Hepatocyte (in vitro differentiated cells): ENCODE measurements around the gene USP3. TPM values are rescaled to one million over a fixed set of nuclear protein-coding genes. Genes with fewer than 3 reads are reported as not detected.

Experiments
- DNase-seq: peaks from one replicate; pipeline ENCODE4 v3.0.0-alpha.2; 2016; ENCODE audit warnings: low spot score
- H2AFZ ChIP-seq: fragments of 200-600 bp; sonication (generic); 2 replicates; pipeline ENCODE4 v1.6.0; 2016; ENCODE audit warnings: antibody characterized with exemption, mild to moderate bottlenecking
- H3K27ac ChIP-seq: fragments of 200-600 bp; sonication (generic); 2 replicates; pipeline ENCODE4 v1.5.1; 2016; ENCODE audit warnings: mild to moderate bottlenecking
- H3K27me3 ChIP-seq: fragments of 200-600 bp; sonication (generic); 2 replicates; pipeline ENCODE4 v1.6.1; 2016
- H3K36me3 ChIP-seq: fragments of 200-600 bp; sonication (generic); replicated peaks from 2 replicates; pipeline ENCODE4 v1.5.1; 2016; ENCODE audit warnings: low read depth; ENCODE audit not compliant: insufficient read depth
- H3K4me1 ChIP-seq: fragments of 200-600 bp; sonication (generic); 2 replicates; pipeline ENCODE4 v1.5.1; 2016; ENCODE audit warnings: mild to moderate bottlenecking, moderate library complexity; ENCODE audit not compliant: insufficient read depth
- H3K4me2 ChIP-seq: fragments of 200-600 bp; sonication (generic); 2 replicates; pipeline ENCODE4 v1.6.0; 2016
- H3K4me3 ChIP-seq: fragments of 200-600 bp; sonication (generic); 2 replicates; pipeline ENCODE4 v1.5.1; 2016; ENCODE audit warnings: mild to moderate bottlenecking
- H3K79me2 ChIP-seq: fragments of 200-600 bp; sonication (generic); 2 replicates; pipeline ENCODE4 v1.6.0; 2017; ENCODE audit warnings: mild to moderate bottlenecking
- H3K9me2 ChIP-seq: fragments of 200-600 bp; sonication (generic); replicated peaks from 2 replicates; pipeline ENCODE4 v1.6.0; 2017; ENCODE audit warnings: mild to moderate bottlenecking; ENCODE audit not compliant: insufficient read depth
- H3K9me3 ChIP-seq: fragments of 200-600 bp; sonication (generic); 2 replicates; pipeline ENCODE4 v1.5.1; 2016; ENCODE audit warnings: low read depth, mild to moderate bottlenecking
- H4K20me1 ChIP-seq: fragments of 200-600 bp; sonication (generic); 2 replicates; pipeline ENCODE4 v1.6.0; 2016; ENCODE audit warnings: mild to moderate bottlenecking; ENCODE audit not compliant: insufficient read depth, poor library complexity, severe bottlenecking
- CTCF ChIP-seq: fragments of 200-600 bp; sonication (generic); IDR thresholded peaks from 2 replicates; pipeline ENCODE4 v1.5.1; 2016; ENCODE audit warnings: antibody characterized with exemption, mild to moderate bottlenecking; ENCODE audit not compliant: poor library complexity
- EZH2phosphoT487 ChIP-seq: fragments of 200-600 bp; sonication (generic); IDR thresholded peaks from one replicate; pipeline ENCODE4 v1.6.1; 2018; ENCODE audit warnings: antibody characterized with exemption, mild to moderate bottlenecking, low read depth, moderate library complexity; ENCODE audit not compliant: unreplicated experiment, severe bottlenecking
- WGBS: methylation state at CpG from one replicate; pipeline ENCODE4 v1.1.6; 2016; ENCODE audit warnings: low lambda C conversion rate; ENCODE audit errors: missing lambda C conversion rate; 5-methylcytosine and 5-hydroxymethylcytosine counted together
- polyA plus RNA-seq: library from polyadenylated mRNA; unstranded; fragments of >200 nt; fragmentation: Nextera tagmentation; extraction: Ambion mirVana; gene quantifications from 2 replicates; pipeline ENCODE4 v1.2.1, GENCODE V29; 2016
- total RNA-seq: library from RNA; depleted of rRNA; stranded (reverse); fragments of >200 nt; gene quantifications from 2 replicates; pipeline ENCODE4 v1.2.3, GENCODE V29; 2014

Gene USP3
- total and polyA plus RNA-seq, 2 experiments from 2014 or later: 30.5 to 61.2 TPM

DNA sequence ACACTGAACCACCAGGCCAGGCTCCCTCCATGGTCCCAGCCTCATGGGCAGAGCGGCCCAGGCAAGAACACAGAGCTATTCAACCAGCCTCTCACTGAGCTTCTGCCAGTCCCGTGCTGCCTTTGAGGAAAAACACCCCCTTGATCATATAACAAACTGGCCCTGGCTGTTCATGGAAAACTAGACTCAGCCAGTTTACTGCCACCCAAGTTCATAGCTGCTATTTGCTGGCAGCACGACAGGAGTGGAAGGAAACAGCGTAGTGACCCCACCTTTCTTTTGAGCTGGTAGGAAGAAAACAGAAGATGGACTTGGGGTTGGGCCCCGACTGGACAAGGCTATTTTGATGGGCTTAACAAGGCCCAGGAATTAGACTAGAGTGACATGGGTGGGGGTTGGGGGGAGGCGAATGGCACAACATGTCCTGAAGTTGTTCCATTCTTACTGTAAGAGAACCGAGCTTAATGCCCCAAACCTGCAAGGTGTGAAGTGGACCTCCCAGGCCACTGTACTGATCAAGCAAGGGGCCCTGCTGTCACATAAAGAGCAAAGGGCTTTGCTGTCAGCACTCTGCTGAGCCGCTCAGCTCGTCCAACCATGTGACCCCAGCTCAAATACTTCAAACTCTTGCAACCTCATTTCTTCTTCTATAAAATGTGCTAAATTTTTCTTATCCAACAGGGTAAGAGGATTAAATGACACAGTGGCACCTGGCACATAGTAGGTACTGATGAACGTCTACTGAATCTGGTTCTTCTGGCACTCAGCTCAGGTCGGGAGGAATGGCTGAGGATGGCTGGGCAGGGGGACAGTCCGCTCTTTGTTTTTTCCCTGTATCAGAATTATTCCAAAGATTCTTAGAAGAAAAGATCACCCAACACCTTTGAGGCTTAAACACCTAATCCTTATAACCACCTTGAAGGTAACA lies 94.3 kb downstream of the USP3 start:
- Histone ChIP-seq H3K4me1 (peaks cover 41% of the 10 kb centered on the region), H3K36me3 (no peaks in the 10 kb centered on the region), H4K20me1 (no peaks in the 10 kb centered on the region), H3K4me2 (no peak overlapping the region), H3K27ac (peak overlapping the region; percentile 74), H3K79me2 (no peaks in the 10 kb centered on the region), H3K9me3 (no peaks in the 10 kb centered on the region), H3K9me2 (no peaks in the 10 kb centered on the region), H3K27me3 (no peaks in the 10 kb centered on the region), H2AFZ (no peak overlapping the region), H3K4me3 (no peak overlapping the region)
- no peak for TF ChIP-seq CTCF
- 82% methylated on average over 12 of the region's 12 CpGs for WGBS
- peak; percentile 58 for DNase-seq

DNA sequence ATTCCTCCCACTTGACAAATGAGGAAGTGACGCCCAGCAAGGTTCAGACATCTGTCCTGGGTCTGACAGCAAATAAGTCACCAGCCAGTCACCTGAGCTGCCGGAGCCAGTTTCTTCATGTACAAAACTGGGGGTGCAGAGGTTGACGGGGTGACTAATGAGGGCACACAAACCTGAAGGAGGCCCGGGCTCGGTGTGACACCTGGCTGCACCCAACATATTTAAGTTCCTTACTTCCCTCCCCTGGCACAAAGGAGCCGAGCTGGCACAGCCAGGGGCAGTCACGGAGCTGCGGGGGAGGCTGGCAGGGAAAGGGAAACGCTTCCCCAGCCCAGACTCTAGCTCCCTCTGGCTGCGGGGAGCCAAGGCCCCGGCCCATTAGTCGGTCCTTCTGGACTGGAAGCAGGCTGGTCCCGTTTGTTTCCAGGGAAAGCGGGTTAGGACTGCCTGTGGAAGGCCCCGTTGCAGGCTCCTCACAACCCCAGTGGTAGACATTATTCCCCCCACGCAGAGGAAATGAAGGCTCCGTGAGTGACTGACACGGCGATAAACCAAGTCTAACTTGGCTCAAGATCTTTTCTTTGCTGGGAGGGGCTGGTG lies 95.1 kb downstream of the USP3 start:
- H3K9me3 ChIP-seq: no peaks in the 10 kb centered on the region
- H3K4me1 ChIP-seq: peaks cover 41% of the 10 kb centered on the region
- H4K20me1 ChIP-seq: no peaks in the 10 kb centered on the region
- 80% methylated on average over 19 of the region's 19 CpGs for WGBS
- peak overlapping the region; percentile 99 for H3K4me2 ChIP-seq
- no peaks in the 10 kb centered on the region for H3K36me3 ChIP-seq
- no peaks in the 10 kb centered on the region for H3K27me3 ChIP-seq
- no peak overlapping the region for H3K4me3 ChIP-seq
- no peak overlapping the region for H2AFZ ChIP-seq
- H3K9me2 ChIP-seq: no peaks in the 10 kb centered on the region
- TF ChIP-seq CTCF (peak; percentile 34), EZH2phosphoT487 (no peak)
- no peaks in the 10 kb centered on the region for H3K79me2 ChIP-seq
- peak; percentile 46 for DNase-seq
- peak overlapping the region; percentile 74 for H3K27ac ChIP-seq

- WGBS: 41% methylated on average over 26 of the region's 26 CpGs
- peak overlapping the region; percentile 53 for H3K4me3 ChIP-seq
- no peaks in the 10 kb centered on the region for H3K79me2 ChIP-seq
- H3K27ac ChIP-seq: peak overlapping the region; percentile 74
- H3K9me2 ChIP-seq: no peaks in the 10 kb centered on the region
- H3K27me3 ChIP-seq: no peaks in the 10 kb centered on the region
- H3K36me3 ChIP-seq: no peaks in the 10 kb centered on the region
- H2AFZ ChIP-seq: peak overlapping the region; percentile 92
- no peaks in the 10 kb centered on the region for H4K20me1 ChIP-seq
- H3K9me3 ChIP-seq: no peaks in the 10 kb centered on the region
- peak overlapping the region; percentile 99 for H3K4me2 ChIP-seq
- TF ChIP-seq CTCF: no peak
- H3K4me1 ChIP-seq: peaks cover 41% of the 10 kb centered on the region
- DNase-seq: peak; percentile 22
These were observed 95.7 kb downstream of the USP3 start for GRCh38 chr15:63600001-63600615.
